Measurements from ENCODE around the gene FAAP20.
A peak's percentile ranks its signal among the peaks of the same experiment; 100 is the strongest.

The FAAP20 gene

GRCh38 chr1:2230781-2231531 is 36.4 kb upstream of the FAAP20 start (continued):
- TF ChIP-seq ZNF692 (tag by site-specific recombination; IDR thresholded peaks at IDR 0.05) (peak; percentile 49), ZNF629 (tag by site-specific recombination; IDR thresholded peaks at IDR 0.05) (peak; percentile 29; the same call in 1 of the 2 replicates), ZNF843 (tag by site-specific recombination; IDR thresholded peaks at IDR 0.05) (no peak), ZNF146 (tag by site-specific recombination; IDR thresholded peaks at IDR 0.05) (no peak), ZNF426 (tag by site-specific recombination; IDR thresholded peaks at IDR 0.05) (no peak), ZNF600 (tag by site-specific recombination; IDR thresholded peaks at IDR 0.05) (peak; percentile 22), ZNF394 (tag by site-specific recombination; IDR thresholded peaks at IDR 0.05; ENCODE audit: borderline replicate concordance) (no peak), ZNF184 (tag by site-specific recombination; IDR thresholded peaks at IDR 0.05) (no peak), ZNF16 (tag by site-specific recombination; IDR thresholded peaks at IDR 0.05; ENCODE audit: low read depth) (no peak), ZNF175 (tag by site-specific recombination; IDR thresholded peaks at IDR 0.05) (no peak), ZNF169 (tag by site-specific recombination; IDR thresholded peaks at IDR 0.05) (no peak), ZNF311 (tag by site-specific recombination; IDR thresholded peaks at IDR 0.05; ENCODE audit: borderline replicate concordance) (no peak), ZNF645 (tag by site-specific recombination; IDR thresholded peaks at IDR 0.05) (no peak), ZNF558 (tag by site-specific recombination; IDR thresholded peaks at IDR 0.05) (no peak), SALL2 (tag by site-specific recombination; IDR thresholded peaks at IDR 0.05; ENCODE audit: borderline replicate concordance) (no peak), ZNF324 (tag by site-specific recombination; IDR thresholded peaks at IDR 0.05) (no peak), ZBTB8A (tag by site-specific recombination; IDR thresholded peaks at IDR 0.05) (peak; percentile 34; the same call in 1 of the 2 replicates), ZNF677 (tag by site-specific recombination; IDR thresholded peaks at IDR 0.05) (no peak), ZNF10 (tag by site-specific recombination; IDR thresholded peaks at IDR 0.05) (no peak), ZNF366 (tag by site-specific recombination; conservative IDR thresholded peaks at IDR 0.05) (no peak; the same call in 1 of the 2 replicates), GFI1B (tag by site-specific recombination; IDR thresholded peaks at IDR 0.05) (no peak), ELK4 (IDR thresholded peaks at IDR 0.05; ENCODE audit: borderline replicate concordance, low read depth, low read length) (no peak), YY2 (tag by site-specific recombination; IDR thresholded peaks at IDR 0.05) (no peak), ZNF2 (tag by site-specific recombination; IDR thresholded peaks at IDR 0.05) (no peak), EGR2 (tag by site-specific recombination; IDR thresholded peaks at IDR 0.05; ENCODE audit: low read depth) (0 out of 2 replicates have a peak, but pooled peaks have one; percentile 16), ZNF416 (tag by site-specific recombination; IDR thresholded peaks at IDR 0.05) (no peak), ZNF776 (tag by site-specific recombination; IDR thresholded peaks at IDR 0.05; ENCODE audit: borderline replicate concordance) (no peak), PRDM1 (tag by site-specific recombination; IDR thresholded peaks at IDR 0.05) (no peak), PRDM10 (tag by site-specific recombination; IDR thresholded peaks at IDR 0.05) (no peak)
- TF ChIP-seq, protein P1, sequence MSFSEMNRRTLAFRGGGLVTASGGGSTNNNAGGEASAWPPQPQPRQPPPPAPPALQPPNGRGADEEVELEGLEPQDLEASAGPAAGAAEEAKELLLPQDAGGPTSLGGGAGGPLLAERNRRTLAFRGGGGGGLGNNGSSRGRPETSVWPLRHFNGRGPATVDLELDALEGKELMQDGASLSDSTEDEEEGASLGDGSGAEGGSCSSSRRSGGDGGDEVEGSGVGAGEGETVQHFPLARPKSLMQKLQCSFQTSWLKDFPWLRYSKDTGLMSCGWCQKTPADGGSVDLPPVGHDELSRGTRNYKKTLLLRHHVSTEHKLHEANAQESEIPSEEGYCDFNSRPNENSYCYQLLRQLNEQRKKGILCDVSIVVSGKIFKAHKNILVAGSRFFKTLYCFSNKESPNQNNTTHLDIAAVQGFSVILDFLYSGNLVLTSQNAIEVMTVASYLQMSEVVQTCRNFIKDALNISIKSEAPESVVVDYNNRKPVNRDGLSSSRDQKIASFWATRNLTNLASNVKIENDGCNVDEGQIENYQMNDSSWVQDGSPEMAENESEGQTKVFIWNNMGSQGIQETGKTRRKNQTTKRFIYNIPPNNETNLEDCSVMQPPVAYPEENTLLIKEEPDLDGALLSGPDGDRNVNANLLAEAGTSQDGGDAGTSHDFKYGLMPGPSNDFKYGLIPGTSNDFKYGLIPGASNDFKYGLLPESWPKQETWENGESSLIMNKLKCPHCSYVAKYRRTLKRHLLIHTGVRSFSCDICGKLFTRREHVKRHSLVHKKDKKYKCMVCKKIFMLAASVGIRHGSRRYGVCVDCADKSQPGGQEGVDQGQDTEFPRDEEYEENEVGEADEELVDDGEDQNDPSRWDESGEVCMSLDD (tag by site-specific recombination; IDR thresholded peaks at IDR 0.05), result no peak
